ENCODE data around the gene DLG1. TPM values are rescaled to one million over a fixed set of nuclear protein-coding genes. Genes with fewer than 3 reads are reported as not detected.

Gene DLG1
- total RNA-seq, 1 donor from 2014 or later: 85.0 TPM

DNA sequence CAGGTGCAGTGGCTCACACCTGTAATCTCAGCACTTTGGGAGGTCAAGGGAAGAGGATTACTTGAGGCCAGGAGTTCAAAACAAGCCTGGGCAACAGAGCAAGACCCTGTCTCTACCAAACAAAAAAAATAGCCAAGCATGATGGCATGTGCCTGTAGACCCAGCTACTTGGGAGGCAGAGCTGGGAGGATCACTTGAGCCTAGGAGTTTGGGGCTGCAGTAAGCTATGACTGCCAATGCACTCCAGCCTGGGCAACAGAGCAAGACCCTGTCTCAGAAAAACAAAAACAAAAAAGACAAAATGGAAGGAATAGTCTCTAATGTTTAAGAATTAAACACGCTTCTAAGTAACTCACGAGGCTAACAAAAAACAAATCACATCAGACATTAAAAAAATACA, 106.5 kb downstream of the DLG1 start:
- no peaks in the 10 kb centered on the region for H3K9me3 Mint-ChIP-seq
- H3K4me1 Mint-ChIP-seq (ENCODE audit: low read depth): peaks cover 13% of the 10 kb centered on the region
- H3K36me3 Mint-ChIP-seq (ENCODE audit: low read depth): peaks cover 2% of the 10 kb centered on the region
- intact Hi-C loops (cut with micrococcal nuclease): no loop called here
- no peak overlapping the region for H3K4me3 Mint-ChIP-seq
- H3K27me3 Mint-ChIP-seq (ENCODE audit: insufficient read depth): no peaks in the 10 kb centered on the region
- DNase-seq (ENCODE audit: low spot score): no peak
- no peak overlapping the region for H3K27ac Mint-ChIP-seq

DNA sequence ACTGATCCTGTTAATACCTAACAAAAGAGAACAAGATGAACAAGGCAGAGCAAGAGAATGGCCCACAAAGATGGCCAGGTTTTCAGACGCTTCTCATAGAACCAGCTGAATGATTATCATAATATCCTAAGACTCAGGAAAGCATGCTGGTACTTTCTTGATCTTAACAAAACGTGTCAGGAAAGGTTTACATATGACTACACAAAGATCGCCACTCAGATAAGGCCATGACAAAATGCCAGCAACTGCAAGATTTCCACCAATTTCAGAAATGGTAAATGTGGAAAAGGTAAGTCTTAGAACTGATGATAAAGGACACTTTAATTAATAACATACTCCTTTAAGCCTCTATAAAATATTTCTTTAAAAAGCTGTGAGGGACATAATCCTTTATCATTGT, 108.8 kb downstream of the DLG1 start:
- intact Hi-C loops (cut with micrococcal nuclease): loop anchor here (5.0 to 10.0 kb wide), 2 partner anchors 105 to 352 kb away; no protein-coding TSS in a partner anchor
- Mint-ChIP-seq H3K27ac (no peak overlapping the region), H3K36me3 (ENCODE audit: low read depth) (peaks cover 2% of the 10 kb centered on the region), H3K4me1 (ENCODE audit: low read depth) (peaks cover 13% of the 10 kb centered on the region), H3K27me3 (ENCODE audit: insufficient read depth) (no peaks in the 10 kb centered on the region), H3K4me3 (no peak overlapping the region), H3K9me3 (no peaks in the 10 kb centered on the region)
- DNase-seq (ENCODE audit: low spot score): no peak

- no peak overlapping the region for H3K27ac Mint-ChIP-seq
- DNase-seq (ENCODE audit: low spot score): no peak
- intact Hi-C loops (cut with micrococcal nuclease): loop anchor here (5.0 to 10.0 kb wide), 2 partner anchors 104 to 352 kb away; no protein-coding TSS in a partner anchor
- H3K36me3 Mint-ChIP-seq (ENCODE audit: low read depth): peaks cover 2% of the 10 kb centered on the region
- peaks cover 13% of the 10 kb centered on the region for H3K4me1 Mint-ChIP-seq (ENCODE audit: low read depth)
- H3K4me3 Mint-ChIP-seq: no peak overlapping the region
- no peaks in the 10 kb centered on the region for H3K27me3 Mint-ChIP-seq (ENCODE audit: insufficient read depth)
- no peaks in the 10 kb centered on the region for H3K9me3 Mint-ChIP-seq
These were observed 109.4 kb downstream of the DLG1 start for GRCh38 chr3:197188963-197189362.

DNA sequence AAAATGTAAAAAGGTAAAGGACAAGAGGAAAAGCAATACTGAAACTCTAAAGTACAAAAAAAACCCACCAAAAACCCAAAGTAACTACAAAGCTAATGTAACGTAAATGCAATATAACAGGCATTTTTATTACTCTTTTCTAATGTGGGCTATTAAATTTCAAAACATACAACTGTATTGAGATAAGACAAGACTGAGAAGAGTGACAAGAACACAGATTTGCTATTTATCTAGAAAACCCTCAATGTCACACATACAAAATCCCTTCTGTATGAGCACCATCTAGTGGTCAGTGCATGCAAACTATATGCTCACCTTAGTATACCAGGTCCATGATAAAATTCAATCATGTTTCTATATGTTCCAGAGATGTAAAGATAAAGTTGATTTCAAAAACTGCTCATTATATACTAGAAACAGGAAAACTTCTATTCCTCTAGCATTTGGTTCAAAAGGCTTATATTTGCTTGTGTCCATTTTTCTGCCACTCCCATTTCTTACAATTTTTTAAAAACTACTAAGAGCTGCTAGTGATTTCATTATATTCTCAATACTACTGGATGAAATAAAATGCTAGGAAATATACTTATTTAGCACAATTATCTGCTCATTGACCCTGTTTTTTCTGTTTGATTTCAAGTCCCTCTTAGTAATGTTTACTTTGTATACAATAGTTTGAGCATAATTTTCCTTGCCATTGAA, 111.4 kb downstream of the DLG1 start:
- intact Hi-C loops (cut with micrococcal nuclease): loop anchor here (1.0 to 10.0 kb wide), 4 partner anchors 102 to 350 kb away; no protein-coding TSS in a partner anchor
- Mint-ChIP-seq H3K36me3 (ENCODE audit: low read depth) (peaks cover 4% of the 10 kb centered on the region), H3K4me3 (no peak overlapping the region), H3K9me3 (no peaks in the 10 kb centered on the region), H3K27ac (no peak overlapping the region), H3K27me3 (ENCODE audit: insufficient read depth) (no peaks in the 10 kb centered on the region), H3K4me1 (ENCODE audit: low read depth) (peaks cover 13% of the 10 kb centered on the region)
- peak; percentile 5 for DNase-seq (ENCODE audit: low spot score)

DNA sequence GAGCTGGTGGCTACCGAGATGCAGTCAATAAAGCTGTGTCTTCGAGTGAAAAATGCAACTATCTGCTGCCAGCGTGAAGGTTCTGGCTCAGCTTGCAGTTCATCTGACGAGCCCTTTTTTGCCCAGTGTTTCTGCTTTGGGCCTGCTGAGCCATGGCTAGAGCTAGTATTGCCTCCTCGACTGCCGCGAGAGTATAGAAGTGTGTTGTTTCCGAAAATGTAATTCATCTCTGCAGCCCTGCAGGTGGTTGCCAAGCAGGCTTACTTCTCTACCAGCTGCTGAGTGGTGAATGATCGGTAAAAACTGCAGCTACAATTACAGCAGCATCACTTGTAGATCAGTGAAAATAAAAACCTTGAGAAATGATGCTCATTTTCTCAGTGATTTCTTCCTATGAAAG, 114.8 kb downstream of the DLG1 start:
- intact Hi-C loops (cut with micrococcal nuclease): loop anchor here (10.0 kb wide), 1 partner anchor 99 kb away; no protein-coding TSS in a partner anchor
- no peaks in the 10 kb centered on the region for H3K4me1 Mint-ChIP-seq (ENCODE audit: low read depth)
- no peaks in the 10 kb centered on the region for H3K9me3 Mint-ChIP-seq
- no peak overlapping the region for H3K27ac Mint-ChIP-seq
- no peaks in the 10 kb centered on the region for H3K27me3 Mint-ChIP-seq (ENCODE audit: insufficient read depth)
- H3K4me3 Mint-ChIP-seq: no peak overlapping the region
- peaks cover 4% of the 10 kb centered on the region for H3K36me3 Mint-ChIP-seq (ENCODE audit: low read depth)
- no peak for DNase-seq (ENCODE audit: low spot score)

- Mint-ChIP-seq H3K9me3 (no peaks in the 10 kb centered on the region), H3K36me3 (ENCODE audit: low read depth) (peaks cover 7% of the 10 kb centered on the region), H3K4me1 (ENCODE audit: low read depth) (no peaks in the 10 kb centered on the region), H3K4me3 (no peak overlapping the region), H3K27me3 (ENCODE audit: insufficient read depth) (no peaks in the 10 kb centered on the region), H3K27ac (no peak overlapping the region)
- no peak for DNase-seq (ENCODE audit: low spot score)
- intact Hi-C loops (cut with micrococcal nuclease): loop anchor here (10.0 kb wide), 1 partner anchor 97 kb away; no protein-coding TSS in a partner anchor
These were observed 116.7 kb downstream of the DLG1 start for GRCh38 chr3:197181741-197182140.

DNA sequence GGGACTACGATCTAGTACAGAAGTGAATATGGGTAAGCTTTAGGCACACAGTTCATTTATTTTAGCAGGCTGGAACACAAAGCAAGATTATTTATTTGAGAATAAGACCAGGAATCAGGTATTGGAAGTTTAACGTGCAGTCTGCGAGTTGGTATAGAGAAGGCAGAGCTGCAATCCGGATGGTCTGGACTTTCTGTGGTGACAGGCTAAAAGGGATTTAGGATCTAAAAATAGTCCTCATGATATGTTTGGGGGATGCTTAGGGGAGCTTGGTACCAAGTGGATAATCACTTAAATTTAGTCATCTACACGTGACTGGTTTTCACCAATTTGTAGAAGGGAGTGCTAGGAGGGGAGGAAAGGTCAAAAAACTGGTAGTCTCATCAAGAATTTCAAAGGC, 119.4 kb downstream of the DLG1 start:
- Mint-ChIP-seq H3K9me3 (no peaks in the 10 kb centered on the region), H3K4me3 (no peak overlapping the region), H3K27me3 (ENCODE audit: insufficient read depth) (no peaks in the 10 kb centered on the region), H3K4me1 (ENCODE audit: low read depth) (no peaks in the 10 kb centered on the region), H3K36me3 (ENCODE audit: low read depth) (peaks cover 7% of the 10 kb centered on the region), H3K27ac (peak overlapping the region; percentile 15)
- intact Hi-C loops (cut with micrococcal nuclease): no loop called here
- no peak for DNase-seq (ENCODE audit: low spot score)

DNA sequence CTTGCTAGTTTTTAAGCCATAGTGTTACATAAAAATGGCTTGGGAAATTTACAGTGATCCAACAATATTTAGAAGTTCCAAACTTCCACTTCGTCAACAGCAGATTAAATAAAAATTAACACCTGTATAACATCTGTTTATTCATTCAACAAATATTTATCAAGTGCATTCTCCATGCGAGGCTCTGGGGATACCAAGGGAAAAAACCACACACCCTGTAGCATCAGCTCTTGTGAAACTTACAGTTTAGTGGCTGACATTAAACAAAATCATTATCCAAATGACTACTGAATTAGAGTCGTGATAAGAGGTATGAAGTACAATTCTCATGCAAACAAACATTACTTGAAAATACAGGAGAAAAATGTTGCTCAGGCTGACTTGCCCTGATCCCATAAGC, 122.9 kb downstream of the DLG1 start:
- H3K27ac Mint-ChIP-seq: no peak overlapping the region
- DNase-seq (ENCODE audit: low spot score): no peak
- H3K27me3 Mint-ChIP-seq (ENCODE audit: insufficient read depth): no peaks in the 10 kb centered on the region
- intact Hi-C loops (cut with micrococcal nuclease): no loop called here
- H3K4me1 Mint-ChIP-seq (ENCODE audit: low read depth): no peaks in the 10 kb centered on the region
- H3K9me3 Mint-ChIP-seq: no peaks in the 10 kb centered on the region
- H3K4me3 Mint-ChIP-seq: no peak overlapping the region
- peaks cover 3% of the 10 kb centered on the region for H3K36me3 Mint-ChIP-seq (ENCODE audit: low read depth)

DNA sequence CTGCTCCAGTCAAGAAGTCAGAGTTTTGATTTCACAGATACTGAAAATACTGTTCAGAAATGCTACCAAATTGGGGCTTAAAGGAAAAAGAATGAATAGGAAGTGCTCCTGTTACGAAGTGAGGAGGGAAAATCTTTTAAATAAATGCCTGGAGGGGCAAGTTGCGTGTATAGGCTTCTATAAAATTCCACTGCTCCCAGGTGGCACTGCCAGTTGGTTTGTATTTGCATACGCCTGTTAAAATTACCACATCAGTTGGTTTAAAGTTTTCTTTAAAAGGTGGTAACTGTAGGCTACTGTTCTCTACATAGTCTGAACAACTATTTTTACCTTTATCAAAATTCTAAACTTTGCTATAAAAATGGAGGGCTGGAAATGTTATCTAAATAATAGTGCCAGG, 123.5 kb downstream of the DLG1 start:
- Mint-ChIP-seq H3K36me3 (ENCODE audit: low read depth) (peaks cover 4% of the 10 kb centered on the region), H3K4me1 (ENCODE audit: low read depth) (no peaks in the 10 kb centered on the region), H3K9me3 (no peaks in the 10 kb centered on the region), H3K4me3 (no peak overlapping the region), H3K27me3 (ENCODE audit: insufficient read depth) (no peaks in the 10 kb centered on the region), H3K27ac (no peak overlapping the region)
- no peak for DNase-seq (ENCODE audit: low spot score)
- intact Hi-C loops (cut with micrococcal nuclease): no loop called here

DNA sequence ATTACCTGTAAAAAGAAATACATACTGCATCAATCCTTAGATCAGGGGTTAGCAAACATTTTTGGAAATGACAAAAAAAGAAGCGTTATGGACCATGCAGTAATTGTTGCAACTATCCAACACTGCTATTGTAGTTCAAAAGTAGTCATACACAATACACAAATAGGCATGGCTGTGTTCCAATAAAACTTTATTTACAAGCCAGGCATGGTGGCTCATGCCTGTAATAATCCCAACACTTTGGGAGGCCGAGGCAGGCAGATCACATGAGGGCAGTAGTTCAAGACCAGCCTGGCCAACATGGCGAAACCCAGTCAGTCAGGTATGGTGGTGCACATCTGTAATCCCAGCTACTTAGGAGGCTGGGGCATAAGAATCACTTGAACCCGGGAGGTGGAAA, 124.8 kb downstream of the DLG1 start:
- H3K4me3 Mint-ChIP-seq: no peak overlapping the region
- H3K4me1 Mint-ChIP-seq (ENCODE audit: low read depth): no peaks in the 10 kb centered on the region
- intact Hi-C loops (cut with micrococcal nuclease): no loop called here
- no peak overlapping the region for H3K27ac Mint-ChIP-seq
- no peaks in the 10 kb centered on the region for H3K27me3 Mint-ChIP-seq (ENCODE audit: insufficient read depth)
- no peak for DNase-seq (ENCODE audit: low spot score)
- peaks cover 6% of the 10 kb centered on the region for H3K36me3 Mint-ChIP-seq (ENCODE audit: low read depth)
- no peaks in the 10 kb centered on the region for H3K9me3 Mint-ChIP-seq

DNA sequence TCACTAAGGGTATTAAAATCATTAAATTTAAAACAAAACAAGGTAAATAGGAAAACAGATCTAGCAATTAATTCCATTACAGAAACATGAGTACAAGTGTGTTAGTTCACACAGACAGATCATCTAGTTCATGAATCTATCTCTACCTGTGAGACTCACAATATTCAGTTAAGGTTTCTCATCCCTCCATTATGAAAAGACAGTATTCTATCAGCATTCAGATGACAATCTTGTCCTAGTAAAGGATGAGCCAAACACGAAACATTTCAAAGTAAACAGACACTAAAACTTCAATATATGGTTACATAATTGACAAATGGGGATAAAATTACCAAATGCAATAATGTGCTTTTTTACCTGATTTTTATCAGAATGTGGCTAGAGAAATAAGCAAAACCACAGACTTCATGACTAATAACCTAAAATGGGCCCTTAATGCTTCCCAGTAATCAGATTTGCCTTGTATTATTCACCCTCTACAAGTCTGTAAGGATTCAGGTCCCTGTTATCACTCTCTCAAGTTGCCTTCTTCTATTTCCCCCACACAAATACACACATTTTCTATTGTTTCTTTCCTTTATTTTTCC, 126.8 kb downstream of the DLG1 start:
- DNase-seq (ENCODE audit: low spot score): no peak
- intact Hi-C loops (cut with micrococcal nuclease): no loop called here
- Mint-ChIP-seq H3K36me3 (ENCODE audit: low read depth) (peaks cover 6% of the 10 kb centered on the region), H3K27me3 (ENCODE audit: insufficient read depth) (no peaks in the 10 kb centered on the region), H3K4me1 (ENCODE audit: low read depth) (no peaks in the 10 kb centered on the region), H3K27ac (no peak overlapping the region), H3K4me3 (no peak overlapping the region), H3K9me3 (no peaks in the 10 kb centered on the region)

DNA sequence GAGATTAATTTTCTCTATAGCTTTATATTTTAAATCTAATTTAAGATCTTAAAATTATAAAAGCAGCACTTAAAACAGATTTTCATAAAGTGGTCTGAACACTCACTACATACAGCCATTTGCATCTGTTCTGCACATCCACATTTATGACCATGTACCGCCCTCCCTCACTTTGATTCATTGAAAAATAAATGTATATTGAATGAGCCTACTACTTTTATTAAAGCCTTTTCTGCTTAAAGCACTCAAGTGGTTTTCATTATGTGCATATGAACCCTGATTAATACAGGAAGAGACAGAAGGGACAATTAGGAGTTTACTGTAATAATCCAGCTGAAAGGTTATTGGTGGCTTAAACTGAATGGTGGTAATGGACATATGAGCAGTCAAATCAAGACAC, 129.4 kb downstream of the DLG1 start:
- H3K4me1 Mint-ChIP-seq (ENCODE audit: low read depth): no peaks in the 10 kb centered on the region
- intact Hi-C loops (cut with micrococcal nuclease): no loop called here
- H3K27ac Mint-ChIP-seq: no peak overlapping the region
- H3K9me3 Mint-ChIP-seq: no peaks in the 10 kb centered on the region
- no peak for DNase-seq (ENCODE audit: low spot score)
- H3K36me3 Mint-ChIP-seq (ENCODE audit: low read depth): peaks cover 10% of the 10 kb centered on the region
- H3K27me3 Mint-ChIP-seq (ENCODE audit: insufficient read depth): no peaks in the 10 kb centered on the region
- no peak overlapping the region for H3K4me3 Mint-ChIP-seq

DNA sequence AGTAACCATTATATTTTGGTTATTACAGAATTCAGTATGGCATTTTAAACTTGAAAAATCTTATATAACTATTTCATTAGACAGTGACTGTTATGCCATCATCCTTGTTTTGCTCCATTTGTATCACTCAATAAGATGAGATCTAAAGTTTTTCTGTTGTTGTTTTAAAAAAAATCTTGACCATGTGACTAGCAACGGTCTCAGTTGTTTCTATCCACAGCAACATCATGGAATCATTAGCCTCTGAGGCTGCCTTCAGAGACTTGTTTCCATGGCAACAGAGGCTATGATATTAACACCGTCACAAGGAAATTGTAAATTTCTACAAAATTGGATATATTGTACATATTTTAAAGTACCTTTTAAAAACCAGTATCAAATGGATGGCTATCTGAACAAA, 129.8 kb downstream of the DLG1 start:
- no peaks in the 10 kb centered on the region for H3K27me3 Mint-ChIP-seq (ENCODE audit: insufficient read depth)
- DNase-seq (ENCODE audit: low spot score): no peak
- H3K27ac Mint-ChIP-seq: no peak overlapping the region
- no peaks in the 10 kb centered on the region for H3K4me1 Mint-ChIP-seq (ENCODE audit: low read depth)
- intact Hi-C loops (cut with micrococcal nuclease): no loop called here
- no peaks in the 10 kb centered on the region for H3K9me3 Mint-ChIP-seq
- no peak overlapping the region for H3K4me3 Mint-ChIP-seq
- peaks cover 10% of the 10 kb centered on the region for H3K36me3 Mint-ChIP-seq (ENCODE audit: low read depth)

All from activated T-helper 1 cell treated with anti-CD3 and anti-CD28 coated beads, Interleukin-12 subunit alpha, Interleukin-12 subunit beta, Interleukin-2, Interleukin-4 antibody, amounts not matched to agents 30 ng/mL and 10 ng/mL and 1 ng/mL, durations not matched to agents 14 hours and 24 hours and 36 hours (primary cell).